AG04449 (cell line): ENCODE results near the gene LTBP2.
A peak's percentile ranks its signal among the peaks of the same experiment; 100 is the strongest.

Experiments used
- CTCF ChIA-PET: fragments of 350-600 bp; formaldehyde crosslinking; extraction: SDS; loops from one replicate; lab custom pipeline; 2021; ENCODE audit warnings: antibody characterized with exemption; lab: Yijun Ruan, JAX
- POLR2A ChIA-PET: fragments of 400-600, 350-600 bp; formaldehyde crosslinking; extraction: SDS; loops from one replicate; lab custom pipeline; 2020; ENCODE audit warnings: antibody characterized with exemption, inconsistent platforms; lab: Yijun Ruan, JAX
- DNase-seq: peaks from one replicate; pipeline ENCODE4 v3.0.0-alpha.2; 2010; ENCODE audit warnings: low read depth, low spot score
- H3K4me3 ChIP-seq: 2 replicates; pipeline ENCODE4 v1.5.1; 2011; ENCODE audit warnings: low read depth, mild to moderate bottlenecking, control low read depth, low read length
- CTCF ChIP-seq: IDR thresholded peaks from one replicate; pipeline ENCODE4 v1.5.1; 2011; ENCODE audit warnings: mild to moderate bottlenecking, moderate library complexity, low read length, control low read depth, inconsistent platforms; ENCODE audit not compliant: insufficient read depth; ENCODE audit errors: missing control alignments

Gene LTBP2

GRCh38 chr14:74504412-74504811 is 107.6 kb downstream of the LTBP2 start:
- ChIA-PET POLR2A (interaction anchor here (1.4 kb wide), 1 partner anchor 13 kb away, joined by 3 read pairs; no protein-coding TSS in a partner anchor), CTCF (interaction anchor here (0.9 to 3.9 kb wide), 5 partner anchors 7 to 62 kb away, joined by 3 to 25 read pairs (median 5); no protein-coding TSS in a partner anchor)

GRCh38 chr14:74503938-74504335 is 108.1 kb downstream of the LTBP2 start:
- ChIA-PET CTCF (interaction anchor here (0.9 to 3.9 kb wide), 4 partner anchors 8 to 62 kb away, joined by 3 to 25 read pairs (median 4); no protein-coding TSS in a partner anchor), POLR2A (interaction anchor here (1.4 kb wide), 1 partner anchor 13 kb away, joined by 3 read pairs; no protein-coding TSS in a partner anchor)
- no peak for DNase-seq
- H3K4me3 ChIP-seq = no peak overlapping the region
- no peak for TF ChIP-seq CTCF

More at GRCh38 chr14:74504412-74504811, 107.6 kb downstream of the LTBP2 start:
- no peak for TF ChIP-seq CTCF
- no peak for DNase-seq
- no peak overlapping the region for H3K4me3 ChIP-seq

GRCh38 chr14:74503291-74503937 is 108.6 kb downstream of the LTBP2 start:
- DNase-seq = no peak
- POLR2A ChIA-PET = interaction anchor here (1.4 kb wide), 1 partner anchor 14 kb away, joined by 3 read pairs; no protein-coding TSS in a partner anchor
- no peak for TF ChIP-seq CTCF
- CTCF ChIA-PET = interaction anchor here (0.9 to 3.9 kb wide), 5 partner anchors 8 to 63 kb away, joined by 3 to 25 read pairs (median 4); no protein-coding TSS in a partner anchor
- H3K4me3 ChIP-seq = no peak overlapping the region

- no peak overlapping the region for H3K4me3 ChIP-seq
- CTCF ChIA-PET = interaction anchor here (0.8 to 3.9 kb wide), 12 partner anchors 9 to 303 kb away, joined by 3 to 25 read pairs (median 4); no protein-coding TSS in a partner anchor
- TF ChIP-seq CTCF = peak; percentile 64
- no peak for DNase-seq
- POLR2A ChIA-PET = interaction anchor here (0.8 kb wide), 1 partner anchor 9 kb away, joined by 3 read pairs; the partner anchor contains the start of genes ISCA2 and NPC2
Observed at GRCh38 chr14:74502236-74503019, 109.6 kb downstream of the LTBP2 start.

GRCh38 chr14:74501691-74502090 is 110.3 kb downstream of the LTBP2 start:
- POLR2A ChIA-PET = interaction anchor here (0.8 kb wide), 1 partner anchor 8 kb away, joined by 3 read pairs; the partner anchor contains the start of genes ISCA2 and NPC2
- DNase-seq = no peak
- no peak for TF ChIP-seq CTCF
- CTCF ChIA-PET = interaction anchor here (0.8 to 3.9 kb wide), 11 partner anchors 10 to 304 kb away, joined by 3 to 25 read pairs (median 4); partner anchors contain the start of gene LTBP2
- no peak overlapping the region for H3K4me3 ChIP-seq
